Activated naive CD4-positive, alpha-beta T cell treated with Interleukin-2 at 50 U/mL for 16 hours (primary cell): Measurements from ENCODE around the gene DCN.
"Not testable (repeated sequence)": the region's sequence is repeated elsewhere in the genome, so short reads cannot be mapped to it uniquely, and the experiment has no call there.

Experiments
- DNase-seq: peaks from one replicate; pipeline ENCODE4 v3.0.0-alpha.2; 2020

Gene DCN, protein sequence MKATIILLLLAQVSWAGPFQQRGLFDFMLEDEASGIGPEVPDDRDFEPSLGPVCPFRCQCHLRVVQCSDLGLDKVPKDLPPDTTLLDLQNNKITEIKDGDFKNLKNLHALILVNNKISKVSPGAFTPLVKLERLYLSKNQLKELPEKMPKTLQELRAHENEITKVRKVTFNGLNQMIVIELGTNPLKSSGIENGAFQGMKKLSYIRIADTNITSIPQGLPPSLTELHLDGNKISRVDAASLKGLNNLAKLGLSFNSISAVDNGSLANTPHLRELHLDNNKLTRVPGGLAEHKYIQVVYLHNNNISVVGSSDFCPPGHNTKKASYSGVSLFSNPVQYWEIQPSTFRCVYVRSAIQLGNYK

DNA sequence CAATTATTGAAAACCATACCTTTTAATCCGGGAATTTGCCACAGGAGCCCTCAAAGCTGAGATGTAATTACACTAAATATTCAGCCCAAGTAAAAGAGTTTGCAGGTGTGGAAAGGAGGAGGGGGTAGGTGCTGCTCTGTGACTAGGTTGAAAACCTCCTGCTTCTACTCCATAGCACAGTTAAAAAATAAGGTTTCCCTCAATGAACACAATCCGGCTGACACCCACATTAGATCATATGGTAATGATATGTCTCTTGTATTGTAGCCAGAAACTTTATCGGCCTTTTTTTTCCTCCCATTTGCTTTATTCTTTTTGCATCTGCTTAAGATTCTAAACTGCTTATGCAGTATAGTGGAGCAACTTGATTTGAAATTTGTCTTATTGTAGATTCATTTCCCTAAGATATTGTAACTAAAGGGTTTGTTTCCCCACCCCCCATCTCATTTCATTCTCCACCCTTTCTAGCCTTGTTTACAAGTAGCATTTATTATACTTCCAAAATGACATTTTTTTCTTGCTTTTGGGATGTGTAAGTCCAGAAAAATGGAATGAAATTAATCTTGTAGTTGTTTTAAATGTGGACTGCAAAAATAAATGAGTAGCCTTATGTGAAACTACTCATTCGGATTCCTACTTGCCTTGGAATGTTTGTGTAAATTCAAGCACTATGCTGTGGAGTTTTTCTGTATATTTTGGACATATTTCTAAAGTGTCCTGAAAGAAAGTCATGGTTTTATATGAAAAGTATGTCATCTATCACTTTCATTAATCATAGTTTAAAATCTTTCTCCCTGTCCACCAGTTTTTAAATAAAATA lies at the start of gene DCN:
TSS of gene DCN (minus strand) at position 182 of the 820 bp plus-strand sequence. CDS start 4,265 bp downstream, outside the sequence.
- no peak for DNase-seq

DNA sequence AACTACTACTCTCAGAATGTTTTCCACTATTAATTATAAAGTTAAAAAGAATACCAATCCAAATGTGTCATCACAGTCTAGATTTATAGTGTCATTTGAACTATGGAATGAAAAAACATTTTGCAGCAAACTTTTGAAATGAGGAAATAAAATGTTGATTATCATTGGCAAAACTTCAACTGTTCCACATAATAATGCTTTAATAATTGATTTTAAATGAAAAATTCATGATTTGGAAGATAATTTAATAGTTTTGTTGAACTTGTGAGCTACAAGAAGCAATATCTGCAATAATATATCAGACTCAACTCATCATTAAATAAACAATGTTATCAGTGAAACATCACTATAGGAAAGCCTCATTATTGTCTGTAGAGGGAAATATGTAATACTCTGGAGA lies 48.2 kb upstream of the DCN start:
- DNase-seq = no peak

DNA sequence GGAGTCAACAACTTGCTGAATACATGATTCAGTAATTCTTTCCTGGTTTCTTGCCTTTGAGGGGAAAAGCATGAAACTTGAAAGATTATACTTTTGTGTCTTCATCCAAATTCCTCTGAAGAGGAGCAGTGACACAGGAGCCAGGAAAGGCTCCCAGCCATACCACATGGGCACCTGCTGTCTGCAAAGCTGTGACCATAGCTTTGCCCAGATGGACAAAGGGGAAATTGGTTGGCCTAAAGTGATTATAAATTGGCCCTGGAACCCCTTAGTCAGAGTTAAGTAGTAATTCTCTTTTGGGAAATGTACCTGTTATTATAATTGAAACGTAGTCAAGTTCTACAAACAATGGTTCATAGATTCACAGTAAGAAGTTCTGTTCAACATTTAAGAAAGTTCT lies 44.3 kb upstream of the DCN start:
- DNase-seq = no peak

DNA sequence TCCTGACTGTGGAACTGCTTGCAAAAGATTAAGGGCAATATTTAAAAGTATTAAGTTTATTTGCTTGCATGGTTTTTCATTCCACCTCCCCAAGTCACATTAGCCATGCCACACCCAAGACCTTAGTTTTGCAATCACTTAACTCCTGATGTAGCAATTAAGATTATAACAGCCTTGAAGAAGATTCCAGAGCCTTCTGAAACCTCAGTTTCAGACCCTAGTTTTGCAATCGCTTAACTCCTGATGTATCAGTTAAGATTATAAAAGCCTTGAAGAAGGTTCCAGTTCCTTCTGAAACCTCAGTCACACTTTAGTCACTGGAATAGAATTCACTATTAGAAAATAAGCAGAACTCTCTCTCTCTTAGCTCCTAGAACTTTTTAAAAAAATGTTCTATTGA lies 42.7 kb upstream of the DCN start:
- DNase-seq = no peak

DNA sequence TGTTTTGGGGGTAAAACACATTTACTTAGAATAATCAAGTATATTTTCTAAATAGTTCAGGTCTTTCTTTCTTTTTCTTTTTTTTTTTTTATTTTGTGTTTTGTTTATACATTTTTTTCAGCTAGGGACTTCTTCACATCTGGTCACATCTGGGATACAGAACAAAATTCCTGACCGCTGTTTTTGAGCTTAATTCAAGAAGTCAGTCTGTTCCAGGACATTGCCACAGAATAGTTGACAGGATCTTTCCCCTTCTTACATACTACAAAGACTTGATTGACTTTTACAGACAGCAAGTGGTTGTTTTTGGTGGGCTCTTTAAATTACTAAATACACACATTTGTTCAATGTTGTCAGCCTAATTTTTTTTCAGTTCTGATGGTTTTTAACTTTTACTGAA lies 41.8 kb upstream of the DCN start:
- no peak for DNase-seq

DNA sequence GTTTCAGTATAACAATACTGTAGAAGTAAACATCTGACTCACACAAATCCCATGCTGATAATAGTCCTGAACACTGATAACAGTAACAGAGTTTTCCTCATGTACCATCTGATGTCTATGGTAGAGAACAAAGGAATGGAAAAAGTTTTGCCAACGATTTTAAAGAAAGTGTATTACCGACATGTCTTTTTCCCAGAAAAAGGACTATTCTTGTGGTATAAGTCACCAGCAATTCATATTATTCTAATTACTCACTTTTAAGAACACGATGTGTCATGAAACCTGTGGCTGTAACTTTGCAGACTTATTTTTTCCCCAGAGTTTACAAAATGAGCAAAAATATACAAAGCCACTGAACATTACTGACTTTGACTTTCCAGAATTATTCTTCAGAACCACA lies 40.1 kb upstream of the DCN start:
- no peak for DNase-seq

DNA sequence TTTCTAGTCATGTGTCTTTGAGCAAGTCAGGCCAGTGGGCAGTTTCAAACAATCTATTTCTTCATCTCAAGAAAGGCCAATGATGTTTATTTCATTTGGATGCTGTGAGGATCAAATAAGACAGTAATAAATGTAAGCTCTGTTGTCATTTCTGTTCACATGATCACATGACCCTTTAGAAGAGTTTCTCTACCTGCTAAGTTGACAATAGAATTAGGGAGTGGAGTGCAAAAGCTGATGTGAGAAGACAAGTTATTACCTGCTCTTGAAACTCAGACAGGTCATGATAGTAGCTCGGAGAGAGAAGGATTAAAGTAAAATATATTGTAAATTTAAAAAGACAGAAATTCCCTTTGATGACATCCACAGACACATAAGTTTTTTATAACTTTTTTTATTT lies 37.3 kb upstream of the DCN start:
- no peak for DNase-seq

DNA sequence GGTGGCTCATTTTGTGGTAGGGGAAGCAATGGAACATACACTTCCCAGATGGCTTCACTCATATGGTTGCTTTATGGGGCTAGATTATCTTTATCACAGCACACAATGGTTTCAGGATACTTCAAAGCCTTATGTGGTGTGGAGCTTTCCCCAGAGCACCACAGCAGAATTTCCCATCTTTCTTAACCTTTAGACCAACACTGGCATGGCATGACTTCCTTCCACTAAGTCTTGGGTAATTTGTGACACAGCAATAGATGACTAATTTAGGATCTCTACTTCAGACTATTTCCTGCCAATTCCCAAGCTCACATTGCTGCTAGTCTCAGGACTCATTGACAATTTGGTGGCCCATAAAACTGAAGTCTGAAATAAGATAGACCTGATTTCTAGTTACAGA lies 36.9 kb upstream of the DCN start:
- DNase-seq = no peak

DNA sequence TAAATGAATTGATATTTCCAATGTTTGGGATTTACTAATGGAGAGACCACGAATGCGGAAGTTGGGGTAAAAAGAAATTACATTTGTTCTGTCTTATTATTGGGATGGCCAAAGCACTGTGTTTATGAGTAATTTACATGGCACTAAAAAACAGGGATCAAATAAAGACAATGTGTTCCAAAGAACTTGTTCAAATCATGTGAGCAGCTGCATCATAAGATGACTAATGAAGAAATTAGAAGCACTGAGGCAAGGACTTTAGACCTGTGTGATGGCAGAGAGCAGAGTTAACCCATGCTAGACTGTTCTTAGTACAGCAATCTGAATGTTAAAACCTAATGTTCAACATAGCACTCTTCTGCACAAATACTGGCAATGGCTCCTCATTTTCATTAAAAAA lies 34.3 kb upstream of the DCN start:
- no peak for DNase-seq

DNA sequence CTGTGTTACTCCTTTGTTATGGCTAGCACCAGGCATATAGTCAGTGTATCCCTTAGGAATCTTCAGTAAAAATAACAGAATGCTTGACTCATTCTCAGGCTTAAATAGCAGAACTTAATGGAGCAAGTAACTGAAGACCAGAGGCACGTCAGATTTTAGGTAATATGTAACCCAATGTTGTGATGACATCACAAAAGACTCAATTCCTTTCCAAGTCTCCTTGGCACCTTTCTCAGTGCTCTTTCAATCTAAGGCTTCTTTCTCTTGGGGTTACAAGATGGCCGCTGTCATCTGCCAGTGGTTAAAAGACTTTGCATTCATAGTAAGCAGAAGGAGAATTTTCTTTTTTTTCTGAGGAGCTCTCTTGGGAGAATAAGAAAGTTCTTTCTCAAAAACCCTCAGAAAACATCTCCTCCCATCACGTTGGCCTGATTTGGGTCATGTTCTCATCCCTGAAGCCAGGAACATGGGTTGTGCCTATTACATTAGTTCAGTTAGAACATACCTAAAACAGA lies 33.4 kb upstream of the DCN start:
- no peak for DNase-seq

DNA sequence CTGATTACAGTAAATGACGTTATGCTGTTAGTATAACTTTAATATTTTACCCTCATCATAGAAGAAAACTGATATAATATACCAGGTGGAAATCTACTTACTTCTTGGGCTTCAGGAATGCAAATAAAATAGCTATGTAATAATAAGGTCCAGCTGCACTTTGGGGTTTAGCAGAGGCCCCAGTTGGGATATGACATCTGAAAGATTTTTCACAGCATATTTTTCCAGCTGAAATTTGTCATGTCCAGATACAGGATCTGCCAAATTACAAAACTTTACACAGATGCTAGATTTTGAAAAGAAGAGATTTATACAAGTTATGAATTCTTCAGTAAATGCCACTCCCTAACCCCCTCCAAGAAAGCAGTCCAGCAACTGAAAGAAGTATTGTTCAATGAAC lies 29.2 kb upstream of the DCN start:
- DNase-seq = no peak

DNA sequence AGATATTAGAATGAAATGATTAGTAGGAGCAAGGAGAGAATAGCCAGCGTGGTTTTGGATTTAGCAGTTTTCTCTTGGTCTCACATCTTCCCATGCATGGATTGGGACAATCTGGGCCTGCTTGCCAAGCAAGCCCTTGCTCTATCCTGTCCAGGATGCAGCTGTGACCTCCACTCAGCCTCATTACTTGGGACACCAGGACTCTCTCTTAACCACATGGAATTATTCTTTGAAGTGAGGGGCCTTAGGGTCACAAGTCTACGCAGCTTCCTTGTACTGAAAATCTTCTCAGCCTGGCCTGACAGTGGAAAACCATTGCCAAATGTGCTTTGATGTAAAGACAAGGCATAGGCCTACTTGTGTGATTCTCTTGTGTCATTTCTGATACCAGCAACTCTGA lies 28.0 kb upstream of the DCN start:
- no peak for DNase-seq

DNA sequence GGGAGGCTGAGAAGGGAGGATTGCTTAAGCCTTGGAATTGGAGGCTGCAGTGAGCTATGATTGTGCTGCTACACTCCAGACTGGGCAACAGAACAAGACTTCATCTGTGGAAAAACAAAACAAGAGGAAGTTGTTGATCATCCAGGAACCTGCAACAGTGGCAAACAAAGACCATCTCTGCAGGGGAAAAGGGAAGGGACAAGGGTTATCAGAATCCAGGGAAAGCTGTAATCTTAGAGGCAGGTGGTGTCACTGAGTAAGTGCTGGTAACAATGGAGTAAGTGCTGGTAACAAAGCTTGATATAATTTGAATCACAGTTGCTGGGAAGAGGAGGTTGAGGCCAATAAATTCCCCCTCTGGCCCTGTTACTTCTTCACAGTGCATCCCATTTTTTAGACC lies 27.5 kb upstream of the DCN start:
- no peak for DNase-seq

DNA sequence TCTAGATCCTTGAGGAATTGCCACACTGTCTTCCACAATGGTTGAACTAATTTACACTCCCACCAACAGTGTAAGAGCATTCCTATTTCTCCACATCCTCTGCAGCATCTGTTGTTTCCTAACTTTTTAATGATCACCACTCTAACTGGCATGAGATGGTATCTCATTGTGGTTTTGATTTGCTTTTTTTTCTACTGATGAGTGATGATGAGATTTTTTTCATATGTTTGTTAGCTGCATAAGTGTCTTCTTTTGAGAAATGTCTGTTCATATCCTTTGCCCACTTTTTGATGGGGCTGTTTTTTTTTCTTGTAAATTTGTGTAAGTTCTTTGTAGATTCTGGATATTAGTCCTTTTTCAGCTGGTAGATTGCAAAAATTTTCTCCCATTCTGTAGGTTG lies 24.7 kb upstream of the DCN start:
- not testable (repeated sequence) for DNase-seq

DNA sequence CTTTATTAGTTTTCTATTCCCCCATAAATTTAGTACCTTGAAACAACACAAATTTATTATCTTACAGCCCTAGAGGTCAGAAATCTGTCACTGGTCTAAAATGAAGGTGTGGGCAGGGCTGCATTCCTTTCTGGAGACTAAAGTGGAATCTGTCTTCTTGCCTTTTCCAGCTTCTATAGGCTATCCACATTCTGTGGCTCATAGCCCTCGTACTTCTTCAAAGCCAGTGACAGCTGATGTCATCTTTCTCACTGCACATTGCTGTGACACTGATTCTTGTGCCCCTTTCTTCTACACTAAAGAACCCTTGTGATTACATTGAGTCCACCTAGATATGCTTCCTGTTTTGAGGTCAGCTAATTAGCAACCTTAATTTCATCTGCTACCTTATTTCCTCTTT lies 23.2 kb upstream of the DCN start:
- no peak for DNase-seq

DNA sequence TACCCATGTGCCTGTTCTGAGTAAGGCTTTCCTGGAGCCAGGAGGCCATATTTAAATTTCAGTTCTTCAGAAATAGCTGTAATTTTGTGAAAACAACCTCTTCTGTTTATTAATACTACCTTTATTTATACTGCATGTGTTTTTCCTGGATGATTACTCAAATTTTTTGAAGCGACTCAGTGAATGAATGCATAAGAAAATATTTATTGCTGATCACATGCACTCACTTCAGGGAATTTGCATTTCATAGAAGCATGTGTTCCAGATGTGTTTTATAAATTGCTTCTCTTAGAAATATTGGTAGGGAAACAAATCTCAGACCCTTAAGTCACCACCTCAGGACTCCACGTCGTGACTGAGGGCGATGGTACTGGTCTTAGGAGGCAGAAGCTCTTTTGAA lies 21.8 kb upstream of the DCN start:
- DNase-seq = no peak

DNA sequence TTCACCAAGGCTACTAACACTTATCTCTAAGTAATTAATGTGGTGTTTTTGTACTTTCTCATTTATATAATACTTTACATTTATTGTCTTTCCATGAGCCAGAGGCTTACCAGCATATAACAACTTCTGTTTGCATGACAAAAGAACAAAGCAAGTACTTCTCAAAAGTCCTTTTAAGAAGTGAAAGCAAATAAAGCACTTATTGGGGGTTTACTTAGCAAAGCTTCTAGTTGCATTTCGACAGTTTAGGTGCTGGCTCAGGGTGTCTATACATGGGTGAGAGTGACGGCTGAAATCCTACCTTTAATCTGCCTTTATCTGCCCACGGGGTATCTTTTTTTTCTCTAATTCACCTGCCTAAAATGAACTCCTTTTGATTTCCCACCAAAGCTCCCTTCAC lies 21.0 kb upstream of the DCN start:
- DNase-seq = no peak

DNA sequence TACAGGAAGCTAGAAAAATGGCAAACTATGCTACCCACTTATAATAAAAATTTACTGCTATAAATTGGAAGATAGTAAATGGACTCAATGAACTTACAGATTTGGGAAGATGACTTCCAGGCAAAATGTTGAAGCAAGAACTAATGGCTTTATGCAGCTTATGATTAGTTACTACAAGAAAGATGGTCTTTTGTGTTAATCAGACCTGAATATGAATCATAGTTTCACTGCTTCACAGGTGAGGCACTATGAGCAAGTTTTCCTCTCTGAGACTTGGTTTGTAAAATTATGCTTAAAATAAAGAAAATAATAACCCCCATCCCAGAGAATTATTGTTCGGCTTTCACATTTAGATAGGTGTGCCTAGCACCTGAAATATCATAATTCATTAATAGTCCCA lies 19.8 kb upstream of the DCN start:
- no peak for DNase-seq

DNA sequence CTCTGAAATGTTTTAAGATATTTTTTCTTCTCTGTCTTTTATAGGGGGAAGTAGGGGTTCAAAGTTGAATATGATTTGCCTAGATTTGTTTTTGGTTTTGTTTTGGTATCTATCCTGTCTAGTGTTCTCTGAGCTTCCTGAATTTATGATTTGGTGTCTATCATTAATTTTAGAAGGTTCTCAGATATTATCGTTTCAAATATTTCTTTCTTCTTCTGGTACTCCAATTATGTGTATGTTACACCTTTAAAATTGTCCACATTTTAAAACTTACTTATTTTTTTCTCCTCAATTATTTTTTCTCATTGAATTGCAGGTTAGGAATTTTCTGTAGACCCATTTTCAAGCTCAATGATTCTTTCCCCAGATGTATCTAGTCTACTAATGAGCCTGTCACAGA lies 13.8 kb upstream of the DCN start:
- no peak for DNase-seq

DNA sequence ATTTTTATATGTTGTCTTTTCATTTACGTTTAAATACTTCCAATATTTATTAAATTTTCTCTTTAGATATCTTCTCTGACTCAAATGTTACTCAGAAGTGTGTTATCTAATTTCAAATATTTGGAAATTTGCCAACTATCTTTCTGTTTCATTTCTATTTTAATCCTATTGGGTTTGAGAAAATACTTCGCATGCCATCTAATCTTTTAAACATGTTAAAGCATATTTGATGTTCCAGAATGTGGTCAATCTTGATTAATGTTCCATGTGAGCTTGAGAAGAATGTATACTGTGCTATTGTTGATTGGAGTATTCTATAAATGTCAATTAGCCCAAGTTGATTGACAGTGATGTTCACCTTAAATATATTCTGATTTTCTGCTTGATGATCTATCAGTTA lies 11.9 kb upstream of the DCN start:
- DNase-seq = no peak

DNA sequence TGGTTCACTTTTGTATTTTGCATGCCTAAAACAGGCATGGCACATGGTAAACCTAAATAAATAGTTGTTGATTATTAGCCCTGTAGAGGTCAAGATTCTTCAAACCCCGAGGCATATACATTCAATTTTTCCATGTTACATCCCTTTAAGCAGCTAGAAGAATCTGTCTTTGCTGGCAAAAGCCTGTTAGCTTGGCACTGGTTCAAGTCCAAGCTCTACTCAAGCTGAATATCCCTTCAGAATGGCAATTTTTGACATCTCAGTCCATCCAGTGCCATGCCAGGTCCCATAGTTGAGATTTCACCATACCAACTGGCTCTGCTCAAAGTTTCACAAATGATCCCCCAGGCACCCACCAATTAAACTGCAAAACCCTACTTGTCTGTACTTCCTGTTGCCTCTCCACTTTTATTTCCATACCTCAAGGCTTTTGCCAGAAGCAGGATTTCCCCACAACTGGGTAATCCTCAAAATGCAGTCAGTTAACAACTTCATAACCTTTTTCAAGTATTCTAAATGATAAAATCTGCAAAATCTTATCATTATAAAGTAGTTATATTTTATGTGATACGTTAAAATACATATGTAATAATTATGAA lies 9.0 kb upstream of the DCN start:
- DNase-seq = no peak

DNA sequence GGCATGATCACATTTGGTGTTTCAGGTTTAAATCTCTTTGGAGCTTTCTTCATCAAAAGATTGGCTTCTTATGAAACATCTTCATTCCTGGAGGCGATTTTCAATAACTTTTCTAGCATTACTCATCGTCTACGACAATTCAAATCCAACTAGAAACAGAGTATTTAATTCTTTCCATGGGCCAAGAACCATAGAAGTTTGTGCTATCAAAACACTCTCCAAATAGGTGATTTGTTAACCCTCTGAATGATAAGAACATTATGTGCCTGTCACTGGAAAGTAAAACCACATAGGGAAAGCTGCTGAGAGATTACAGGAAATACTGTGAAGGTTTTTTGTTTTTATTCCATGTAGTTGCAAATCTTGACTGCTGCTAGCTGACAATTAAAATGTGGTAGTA lies 6.9 kb upstream of the DCN start:
- DNase-seq = no peak

DNA sequence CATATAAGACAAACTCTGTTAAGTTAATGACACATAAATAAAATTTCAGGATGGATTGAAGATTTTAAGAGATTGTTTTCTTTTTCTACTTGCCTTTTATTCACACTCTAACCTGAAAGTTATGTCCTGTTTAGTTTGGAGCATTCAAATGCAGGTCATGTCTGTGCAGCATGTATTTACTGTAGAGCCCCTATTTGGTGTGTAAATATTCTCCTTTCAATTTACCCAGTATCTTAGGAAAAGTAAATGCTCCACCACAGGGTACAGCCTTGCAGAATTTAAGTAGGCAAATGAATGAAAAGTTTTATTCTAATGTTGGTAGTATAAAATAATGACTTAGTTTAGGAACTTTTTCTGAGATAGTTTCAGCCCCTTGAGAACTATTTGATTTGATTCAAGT lies 6.2 kb upstream of the DCN start:
- DNase-seq = no peak

DNA sequence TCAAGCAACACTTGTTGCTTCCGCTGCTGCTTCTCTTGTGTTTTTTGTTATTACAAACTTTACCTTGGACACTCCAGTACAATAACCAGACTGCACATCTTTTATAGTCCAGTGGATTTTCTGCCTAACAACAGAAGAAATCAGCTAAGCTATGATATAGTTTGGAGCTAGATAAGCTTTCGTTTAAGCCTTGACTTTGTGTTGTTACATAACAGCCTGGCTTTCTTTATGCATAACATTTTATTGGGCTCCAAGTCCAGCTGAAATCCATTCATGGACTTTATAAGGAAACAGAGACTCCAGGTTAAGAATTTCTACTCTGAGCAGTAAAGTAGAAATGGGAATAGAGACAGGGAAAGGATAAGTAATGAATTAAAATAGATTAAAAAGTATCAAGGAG lies 3.5 kb upstream of the DCN start:
- DNase-seq = no peak
